MG63 (cell line): ENCODE results near the gene PRPF40B. TPM values are rescaled to one million over a fixed set of nuclear protein-coding genes. Genes with fewer than 3 reads are reported as not detected.

Source experiments
- DNase-seq: peaks from one replicate; pipeline ENCODE4 v3.0.0-alpha.2; 2020
- H3K27me3 ChIP-seq: fragments of 250-450 bp; sonication (Bioruptor Pico); 2 replicates; pipeline ENCODE4 v1.5.1; 2020; ENCODE audit warnings: mild to moderate bottlenecking, moderate library complexity
- H3K36me3 ChIP-seq: fragments of 250-450 bp; sonication (Bioruptor Pico); 2 replicates; pipeline ENCODE4 v1.5.1; 2020; ENCODE audit warnings: mild to moderate bottlenecking, moderate library complexity
- H3K4me3 ChIP-seq: fragments of 250-450 bp; sonication (Bioruptor Pico); 2 replicates; pipeline ENCODE4 v1.5.1; 2020; ENCODE audit warnings: mild to moderate bottlenecking, moderate library complexity
- H3K9me3 ChIP-seq: fragments of 250-450 bp; sonication (Bioruptor Pico); 2 replicates; pipeline ENCODE4 v1.5.1; 2020; ENCODE audit warnings: mild to moderate bottlenecking, moderate library complexity
- total RNA-seq: library from RNA; depleted of rRNA; stranded (reverse); fragments of >200 nt; shearing (Covaris generic); gene quantifications from 2 replicates; pipeline ENCODE4 v1.2.3, GENCODE V29; 2014; ENCODE audit warnings: low replicate concordance; rRNA removed

The PRPF40B gene
- total RNA-seq, 1 experiment from 2014 or later: 4.8 TPM

DNA sequence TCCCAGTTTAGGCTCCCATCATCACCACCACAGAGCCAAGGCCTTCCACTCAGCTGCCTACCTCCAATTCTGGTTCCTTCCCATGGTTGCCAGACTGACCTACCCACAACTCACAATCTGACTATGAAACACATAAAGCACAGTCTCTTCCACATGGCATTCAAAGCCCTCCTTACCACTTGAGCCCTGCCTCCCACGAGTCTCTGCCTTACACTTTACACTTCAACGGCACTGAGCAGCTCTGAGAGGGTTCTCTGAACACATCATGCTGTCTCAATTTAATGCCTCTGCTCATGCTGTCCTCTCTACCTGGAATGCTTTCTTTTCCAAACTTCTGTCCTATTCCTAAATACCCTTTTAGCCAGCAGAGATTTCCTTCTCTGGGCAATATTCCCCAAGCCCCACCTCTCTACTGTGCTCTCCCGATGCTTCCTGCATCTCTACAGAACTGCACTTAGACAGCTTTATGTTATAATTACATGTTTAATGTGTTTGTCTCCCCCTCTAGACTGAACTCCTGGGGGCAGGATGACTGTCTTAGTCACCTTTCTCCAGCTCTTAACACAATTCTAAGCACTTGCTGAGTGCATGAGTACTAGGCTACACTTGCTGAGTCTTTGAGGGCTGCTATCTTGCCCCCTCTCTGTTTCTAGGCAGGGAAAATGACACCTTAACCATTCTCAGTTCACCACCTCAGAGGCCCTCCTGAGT lies 60.4 kb downstream of the PRPF40B start:
- H3K4me3 ChIP-seq: no peak overlapping the region
- H3K9me3 ChIP-seq: no peaks in the 10 kb centered on the region
- no peaks in the 10 kb centered on the region for H3K27me3 ChIP-seq
- no peaks in the 10 kb centered on the region for H3K36me3 ChIP-seq
- DNase-seq: no peak

- Histone ChIP-seq H3K9me3 (no peaks in the 10 kb centered on the region), H3K36me3 (no peaks in the 10 kb centered on the region), H3K4me3 (no peak overlapping the region), H3K27me3 (no peaks in the 10 kb centered on the region)
- no peak for DNase-seq
Measured at GRCh38 chr12:49684310-49684854, 61.0 kb downstream of the PRPF40B start.

- Histone ChIP-seq H3K27me3 (no peaks in the 10 kb centered on the region), H3K9me3 (no peaks in the 10 kb centered on the region), H3K36me3 (no peaks in the 10 kb centered on the region), H3K4me3 (no peak overlapping the region)
- DNase-seq: peak; percentile 23
Measured at GRCh38 chr12:49687941-49688340, 64.6 kb downstream of the PRPF40B start.

DNA sequence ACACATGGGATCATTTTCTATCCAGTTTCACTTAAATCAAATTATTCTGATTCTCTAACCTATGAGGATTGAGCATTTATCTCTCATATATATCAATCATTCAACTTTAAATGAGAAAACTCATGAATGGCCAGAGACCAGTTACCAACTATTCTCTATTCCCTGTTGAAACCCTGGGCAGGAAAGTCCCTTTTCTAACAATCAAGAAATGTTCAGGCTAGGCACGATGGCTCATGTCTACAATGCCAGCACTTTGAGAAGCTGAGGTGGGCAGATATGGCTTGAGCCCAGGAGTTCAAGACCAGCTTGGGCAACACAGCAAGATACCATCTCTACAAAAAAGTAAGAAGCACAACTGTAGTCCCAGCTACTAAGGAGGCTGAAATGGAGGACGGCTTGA lies 65.9 kb downstream of the PRPF40B start:
- H3K36me3 ChIP-seq: no peaks in the 10 kb centered on the region
- DNase-seq: no peak
- no peaks in the 10 kb centered on the region for H3K27me3 ChIP-seq
- H3K9me3 ChIP-seq: no peaks in the 10 kb centered on the region
- H3K4me3 ChIP-seq: no peak overlapping the region

DNA sequence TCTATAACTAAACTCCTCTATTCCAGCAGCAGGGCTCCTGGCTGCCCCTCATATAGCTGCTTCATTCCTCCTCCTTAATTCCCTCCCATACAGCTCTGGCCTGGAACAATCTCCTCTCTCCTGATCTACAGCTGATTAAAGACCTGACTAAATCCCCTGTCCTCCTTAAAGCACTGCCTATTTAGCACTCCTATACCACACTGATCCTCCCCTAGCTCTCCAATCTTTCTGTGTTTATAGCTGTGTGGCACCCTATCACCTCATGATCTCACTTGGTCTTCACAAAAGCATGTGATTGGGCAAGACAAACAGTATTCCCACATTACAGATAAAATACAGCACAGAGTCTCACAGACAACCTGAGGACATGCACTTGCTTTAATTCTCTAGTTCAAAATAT lies 66.4 kb downstream of the PRPF40B start:
- Histone ChIP-seq H3K4me3 (no peak overlapping the region), H3K9me3 (no peaks in the 10 kb centered on the region), H3K27me3 (no peaks in the 10 kb centered on the region), H3K36me3 (no peaks in the 10 kb centered on the region)
- no peak for DNase-seq

DNA sequence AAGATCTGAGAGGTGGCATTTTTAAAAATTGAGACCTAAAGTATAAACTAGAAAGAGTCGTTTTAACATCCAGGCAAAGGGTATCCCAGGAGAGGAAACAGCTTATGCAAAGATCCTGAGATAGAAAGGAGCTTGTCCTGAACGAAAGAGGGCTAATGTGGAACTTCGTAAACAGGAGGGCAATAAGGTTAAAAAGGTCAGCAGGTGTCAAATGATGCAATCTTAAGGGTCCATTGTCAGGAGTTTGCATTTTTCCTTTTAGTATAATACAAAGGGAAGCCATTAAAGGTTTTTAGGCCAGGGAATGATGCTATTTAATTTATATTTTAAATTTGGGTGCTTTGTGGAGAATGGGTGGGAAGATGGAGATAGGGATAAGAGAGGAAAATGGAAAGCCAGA lies 69.5 kb downstream of the PRPF40B start:
- no peaks in the 10 kb centered on the region for H3K36me3 ChIP-seq
- no peak for DNase-seq
- no peaks in the 10 kb centered on the region for H3K27me3 ChIP-seq
- H3K9me3 ChIP-seq: no peaks in the 10 kb centered on the region
- H3K4me3 ChIP-seq: no peak overlapping the region

DNA sequence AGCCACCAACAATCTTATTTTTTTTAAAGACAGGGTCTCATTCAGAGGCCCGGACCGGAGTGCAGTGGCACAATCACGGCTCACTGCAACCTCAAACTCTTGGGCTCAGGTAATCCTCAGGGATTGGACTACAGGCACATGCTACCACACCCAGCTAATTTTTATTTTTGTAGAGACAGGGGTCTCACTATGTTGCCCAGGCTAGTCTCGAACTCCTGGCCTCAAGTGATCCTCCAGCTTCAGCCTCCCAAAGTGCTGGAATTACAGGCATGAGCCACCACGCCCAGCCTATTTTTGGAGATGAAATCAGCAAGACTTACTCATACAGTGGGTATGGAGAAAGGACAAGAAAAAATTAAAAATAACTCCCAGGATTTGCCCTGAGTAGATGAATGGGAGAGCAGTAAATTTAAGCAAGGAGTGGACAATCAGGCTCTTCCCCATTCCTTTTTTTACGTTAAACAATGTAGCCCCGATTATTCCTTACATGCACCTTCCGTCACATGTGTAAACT lies 70.6 kb downstream of the PRPF40B start:
- peak; percentile 44 for DNase-seq
- Histone ChIP-seq H3K4me3 (no peak overlapping the region), H3K27me3 (no peaks in the 10 kb centered on the region), H3K9me3 (no peaks in the 10 kb centered on the region), H3K36me3 (no peaks in the 10 kb centered on the region)

Other genes with a start within 250 kb of the PRPF40B start
- gene KCNH3, start 84.5 kb upstream of the PRPF40B start, total RNA-seq: not detected in 2 replicates
- 54.4 and 107 TPM in 2 replicates for gene MCRS1, start 55.4 kb upstream of the PRPF40B start, total RNA-seq
- gene FAM186B, start 17.9 kb upstream of the PRPF40B start, total RNA-seq: not detected in 2 replicates
- gene FMNL3, start 83.8 kb downstream of the PRPF40B start, total RNA-seq: 8.8 and 12.8 TPM in 2 replicates
- 260 and 282 TPM in 2 replicates for gene TMBIM6, start 118.0 kb downstream of the PRPF40B start, total RNA-seq
- 5.3 and 8.8 TPM in 2 replicates for gene NCKAP5L, start 204.9 kb downstream of the PRPF40B start, total RNA-seq
- 1.8 and 5.8 TPM in 2 replicates for gene BCDIN3D, start 219.5 kb downstream of the PRPF40B start, total RNA-seq